Measurements from ENCODE around the gene TUBB2A.

TUBB2A gene

GRCh38 chr6:3157131-3157933 lies at the start of gene TUBB2A:
Gene TUBB2A (minus strand): TSS chr6:3157544. CDS start chr6:3157463, 81 bp downstream.
- H3K27ac ChIP-seq: peak within 1 kb of the TSS; percentile 56
- no peaks in the 10 kb centered on the region for H3K27me3 ChIP-seq (ENCODE audit: control insufficient read depth, insufficient read depth, low read length)

GRCh38 chr6:3206339-3207015 lies 49.1 kb upstream of the TUBB2A start:
- Histone ChIP-seq H3K4me1 (no peaks in the 10 kb centered on the region), H3K4me2 (ENCODE audit: low read length) (no peak overlapping the region), H3K27ac (no peak overlapping the region), H3K79me2 (no peaks in the 10 kb centered on the region), H3K4me3 (ENCODE audit: low read depth, low read length) (no peak overlapping the region), H3K9me3 (ENCODE audit: control insufficient read depth, low read length) (no peaks in the 10 kb centered on the region), H2AFZ (no peak overlapping the region), H3K36me3 (ENCODE audit: control insufficient read depth, insufficient read depth, low read length) (no peaks in the 10 kb centered on the region), H3K9ac (no peak overlapping the region), H3K27me3 (ENCODE audit: control insufficient read depth, insufficient read depth, low read length) (no peaks in the 10 kb centered on the region)
- no peak for TF ChIP-seq CTCF (IDR thresholded peaks at IDR 0.05)

More at GRCh38 chr6:3157131-3157933, at the start of gene TUBB2A:
- Histone ChIP-seq H3K36me3 (ENCODE audit: control insufficient read depth, insufficient read depth, low read length) (no peaks in the 10 kb centered on the region), H3K4me2 (ENCODE audit: low read length) (peak within 1 kb of the TSS; percentile 89), H3K9me3 (ENCODE audit: control insufficient read depth, low read length) (no peaks in the 10 kb centered on the region), H3K4me1 (no peaks in the 10 kb centered on the region), H3K79me2 (no peaks in the 10 kb centered on the region), H3K9ac (no peak within 1 kb of the TSS), H2AFZ (peak within 1 kb of the TSS; percentile 97), H3K4me3 (ENCODE audit: low read depth, low read length) (peak within 1 kb of the TSS; percentile 68)
- TF ChIP-seq CTCF (IDR thresholded peaks at IDR 0.05): peak; percentile 47

- H3K36me3 ChIP-seq (ENCODE audit: control insufficient read depth, insufficient read depth, low read length): no peaks in the 10 kb centered on the region
- H3K4me2 ChIP-seq (ENCODE audit: low read length): no peak overlapping the region
- no peaks in the 10 kb centered on the region for H3K4me1 ChIP-seq
- TF ChIP-seq CTCF (IDR thresholded peaks at IDR 0.05): no peak
- H2AFZ ChIP-seq: no peak overlapping the region
- H3K27me3 ChIP-seq (ENCODE audit: control insufficient read depth, insufficient read depth, low read length): no peaks in the 10 kb centered on the region
- H3K9me3 ChIP-seq (ENCODE audit: control insufficient read depth, low read length): no peaks in the 10 kb centered on the region
- H3K9ac ChIP-seq: no peak overlapping the region
- no peak overlapping the region for H3K27ac ChIP-seq
- no peaks in the 10 kb centered on the region for H3K79me2 ChIP-seq
- no peak overlapping the region for H3K4me3 ChIP-seq (ENCODE audit: low read depth, low read length)
Measured at GRCh38 chr6:3205913-3206312, 48.6 kb upstream of the TUBB2A start.

- H3K4me2 ChIP-seq (ENCODE audit: low read length): no peak overlapping the region
- no peaks in the 10 kb centered on the region for H3K79me2 ChIP-seq
- H3K27ac ChIP-seq: no peak overlapping the region
- no peak overlapping the region for H3K4me3 ChIP-seq (ENCODE audit: low read depth, low read length)
- no peaks in the 10 kb centered on the region for H3K9me3 ChIP-seq (ENCODE audit: control insufficient read depth, low read length)
- H3K4me1 ChIP-seq: no peaks in the 10 kb centered on the region
- no peaks in the 10 kb centered on the region for H3K36me3 ChIP-seq (ENCODE audit: control insufficient read depth, insufficient read depth, low read length)
- no peak overlapping the region for H3K9ac ChIP-seq
- H3K27me3 ChIP-seq (ENCODE audit: control insufficient read depth, insufficient read depth, low read length): no peaks in the 10 kb centered on the region
- H2AFZ ChIP-seq: no peak overlapping the region
- no peak for TF ChIP-seq CTCF (IDR thresholded peaks at IDR 0.05)
Measured at GRCh38 chr6:3204921-3205320, 47.6 kb upstream of the TUBB2A start.

Data from parathyroid adenoma (tissue), 2 donors.